Keratinocyte (primary cell): Measurements from ENCODE around the gene TARBP2. TPM values are rescaled to one million over a fixed set of nuclear protein-coding genes. Genes with fewer than 3 reads are reported as not detected.

ENCODE experiments used
- DNase-seq: peaks from one replicate; pipeline ENCODE4 v3.0.0-alpha.2; 2011; ENCODE audit warnings: low read depth, missing footprints, low spot score
- FAIRE-seq: peaks from 2 replicates; lab custom pipeline; 2011; peaks lifted over from hg19 to GRCh38; lab: Jason Lieb, UNC
- H2AFZ ChIP-seq: 2 replicates; pipeline ENCODE4 v1.6.0; 2012; ENCODE audit warnings: low read length, control low read depth, inconsistent platforms; ENCODE audit not compliant: control insufficient read depth
- H3K27ac ChIP-seq: 2 replicates; pipeline ENCODE4 v1.5.1; 2011; ENCODE audit warnings: low read length; ENCODE audit not compliant: control insufficient read depth, insufficient read depth
- H3K27me3 ChIP-seq: 3 replicates; pipeline ENCODE4 v1.6.0; 2011; ENCODE audit warnings: low read length; ENCODE audit not compliant: control insufficient read depth, insufficient read depth; ENCODE audit errors: extremely low read depth
- H3K36me3 ChIP-seq, 2 experiments: 2 replicates in 1 of 2; 3 replicates in 1 of 2; pipeline ENCODE4 v1.5.1; 2011; ENCODE audit warnings: low read length in 2 of 2, mild to moderate bottlenecking in 1 of 2; ENCODE audit not compliant: control insufficient read depth in 2 of 2, insufficient read depth in 2 of 2; ENCODE audit errors: extremely low read depth in 1 of 2
- H3K4me1 ChIP-seq: 3 replicates; pipeline ENCODE4 v1.5.1; 2011; ENCODE audit warnings: low read length; ENCODE audit not compliant: control insufficient read depth, insufficient read depth; ENCODE audit errors: extremely low read depth
- H3K4me2 ChIP-seq: 3 replicates; pipeline ENCODE4 v1.6.0; 2011; ENCODE audit warnings: low read depth, low read length; ENCODE audit not compliant: control insufficient read depth, insufficient read depth; ENCODE audit errors: extremely low read depth
- H3K4me3 ChIP-seq, 3 experiments: fragments of 200-600 bp in 1 of 3; sonication (generic) in 1 of 3; 2 replicates in 2 of 3; 3 replicates in 1 of 3; pipeline ENCODE4 v1.5.1; 2011 to 2016; ENCODE audit warnings: low read length in 3 of 3, mild to moderate bottlenecking in 3 of 3, control low read depth in 2 of 3, inconsistent platforms in 1 of 3, low read depth in 1 of 3, mixed read lengths in 1 of 3, mixed run types in 1 of 3, moderate library complexity in 1 of 3; ENCODE audit not compliant: control insufficient read depth in 2 of 3, insufficient read depth in 2 of 3; ENCODE audit errors: extremely low read depth in 1 of 3
- H3K79me2 ChIP-seq: 2 replicates; pipeline ENCODE4 v1.6.0; 2012; ENCODE audit warnings: low read length; ENCODE audit not compliant: control insufficient read depth, insufficient read depth
- H3K9ac ChIP-seq: 3 replicates; pipeline ENCODE4 v1.6.0; 2011; ENCODE audit warnings: low read length; ENCODE audit not compliant: control insufficient read depth, insufficient read depth; ENCODE audit errors: extremely low read depth
- H3K9me1 ChIP-seq: 3 replicates; pipeline ENCODE4 v1.6.0; 2011; ENCODE audit warnings: low read length; ENCODE audit not compliant: control insufficient read depth, insufficient read depth; ENCODE audit errors: extremely low read depth
- H3K9me3 ChIP-seq: 2 replicates; pipeline ENCODE4 v1.5.1; 2012; ENCODE audit warnings: low read depth, low read length; ENCODE audit not compliant: control insufficient read depth
- H4K20me1 ChIP-seq: 3 replicates; pipeline ENCODE4 v1.6.0; 2011; ENCODE audit warnings: low read length; ENCODE audit not compliant: control insufficient read depth, insufficient read depth; ENCODE audit errors: extremely low read depth
- CTCF ChIP-seq, 3 experiments: IDR thresholded peaks in 1 of 3; conservative IDR thresholded peaks in 1 of 3; optimal IDR thresholded peaks in 1 of 3; 2 replicates in 2 of 3; 3 replicates in 1 of 3; pipeline versions ENCODE3 to v1.5.1; 2011; ENCODE audit warnings: low read length in 3 of 3, mild to moderate bottlenecking in 3 of 3, moderate library complexity in 2 of 3, control low read depth in 1 of 3, inconsistent platforms in 1 of 3; ENCODE audit not compliant: insufficient read depth in 2 of 3; ENCODE audit errors: extremely low read depth in 1 of 3
- EZH2 ChIP-seq: IDR thresholded peaks from one replicate; pipeline ENCODE4 v1.6.1; 2012; ENCODE audit warnings: inconsistent platforms, mild to moderate bottlenecking, low read length, moderate library complexity
- dilution Hi-C: fragments of 300-500 bp; cut with MboI; formaldehyde crosslinking; loops from one replicate; pipeline ENCODE4 v1.7.0; 2020; ENCODE audit warnings: low sequenced_read_pairs; ENCODE audit not compliant: extremely low pct_ligation_motif_present
- polyA plus RNA-seq, 5 experiments: library from polyadenylated mRNA; depleted of rRNA in 3 of 5; stranded (reverse) in 3 of 5; stranded (forward) in 1 of 5; unstranded in 1 of 5; fragments of >200 nt; gene quantifications; 1 replicate in 1 of 5; 2 replicates in 3 of 5; 3 replicates in 1 of 5; pipeline versions ENCODE4 v1.2.1 to v1.2.3, GENCODE V29; 2011 to 2012; ENCODE audit warnings: missing spikeins in 2 of 5, low read depth in 1 of 5, low replicate concordance in 1 of 5

Gene TARBP2
- polyA plus RNA-seq, 1 donor (not counting 4 experiments of a cell fraction or from before 2014, with no cell fraction given): 21.0 TPM

- FAIRE-seq (no peak), DNase-seq (no peak)
- dilution Hi-C loops: no loop called here
- TF ChIP-seq EZH2: no peak
- no peak for TF ChIP-seq CTCF (optimal IDR thresholded peaks at IDR 0.05 in 1 of 3, IDR thresholded peaks at IDR 0.05 in 1 of 3, conservative IDR thresholded peaks at IDR 0.05 in 1 of 3; ENCODE audit: extremely low read depth in 1 of 3, insufficient read depth in 2 of 3, low read length in 3 of 3)
- Histone ChIP-seq H3K36me3 (peaks cover 23 to 24% of the 10 kb centered on the region in 2 experiments), H3K27me3 (no peaks in the 10 kb centered on the region), H3K4me1 (peaks cover 10% of the 10 kb centered on the region), H3K9me1 (no peaks in the 10 kb centered on the region), H4K20me1 (no peaks in the 10 kb centered on the region), H3K79me2 (peaks cover 11% of the 10 kb centered on the region), H3K27ac (no peak overlapping the region), H3K4me3 (no peak overlapping the region), H3K4me2 (no peak overlapping the region), H3K9ac (no peak overlapping the region), H3K9me3 (no peaks in the 10 kb centered on the region), H2AFZ (no peak overlapping the region)
Measured at GRCh38 chr12:53505555-53506449, 4.7 kb downstream of the TARBP2 start.

DNA sequence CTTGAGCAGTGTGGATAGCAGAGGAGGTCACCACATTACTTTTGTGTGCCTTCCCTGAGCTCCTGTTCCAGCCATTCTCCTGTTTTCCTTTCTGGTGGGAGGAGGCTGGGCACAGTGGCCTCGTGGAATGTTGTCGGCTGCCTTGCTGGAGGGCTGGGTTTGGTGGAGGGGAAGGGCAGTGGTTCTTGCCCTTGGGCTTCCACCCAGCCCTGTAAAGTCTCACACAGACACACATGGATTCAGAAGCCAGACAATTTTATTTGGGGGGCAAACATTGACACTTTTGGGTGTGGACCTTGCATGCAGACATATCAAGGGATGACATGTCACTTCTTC is 5.3 kb downstream of the TARBP2 start:
- H3K4me2 ChIP-seq: no peak overlapping the region
- no peaks in the 10 kb centered on the region for H3K27me3 ChIP-seq
- H2AFZ ChIP-seq: no peak overlapping the region
- no peak overlapping the region for H3K27ac ChIP-seq
- peaks cover 9% of the 10 kb centered on the region for H3K4me1 ChIP-seq
- H3K36me3 ChIP-seq: peaks cover 23 to 24% of the 10 kb centered on the region in 2 experiments
- TF ChIP-seq CTCF (optimal IDR thresholded peaks at IDR 0.05 in 1 of 3, IDR thresholded peaks at IDR 0.05 in 1 of 3, conservative IDR thresholded peaks at IDR 0.05 in 1 of 3; ENCODE audit: extremely low read depth in 1 of 3, insufficient read depth in 2 of 3, low read length in 3 of 3) (no peak), EZH2 (no peak)
- no peak overlapping the region for H3K9ac ChIP-seq
- H3K79me2 ChIP-seq: peaks cover 11% of the 10 kb centered on the region
- no peaks in the 10 kb centered on the region for H4K20me1 ChIP-seq
- DNase-seq: no peak
- no peaks in the 10 kb centered on the region for H3K9me1 ChIP-seq
- dilution Hi-C loops: no loop called here
- H3K9me3 ChIP-seq: no peaks in the 10 kb centered on the region
- no peak overlapping the region for H3K4me3 ChIP-seq
- FAIRE-seq: no peak
